Lower lobe of right lung (tissue), 2 donors: Measurements from ENCODE around the gene ITGB8. TPM values are rescaled to one million over a fixed set of nuclear protein-coding genes. Genes with fewer than 3 reads are reported as not detected.

ENCODE experiments used
- ATAC-seq, 2 donors: fragments of 200-7000 bp; cut with Tn5 transposase; one replicate each; pipeline ENCODE4 v1.9.1; 2020 to 2022; ENCODE audit warnings: mild to moderate bottlenecking in 2 of 2, moderate library complexity in 2 of 2
- DNase-seq: peaks from one replicate; pipeline ENCODE4 v3.0.0-alpha.2; 2020
- H3K27ac ChIP-seq: fragments of 200-600 bp; one replicate; pipeline ENCODE4 v1.8.0; 2022
- H3K27me3 ChIP-seq: fragments of 200-600 bp; one replicate; pipeline ENCODE4 v1.8.0; 2022; ENCODE audit warnings: low read depth
- H3K36me3 ChIP-seq: fragments of 200-600 bp; one replicate; pipeline ENCODE4 v1.8.0; 2022; ENCODE audit warnings: mild to moderate bottlenecking
- H3K4me1 ChIP-seq: fragments of 200-600 bp; one replicate; pipeline ENCODE4 v1.8.0; 2022
- H3K4me3 ChIP-seq: fragments of 200-600 bp; one replicate; pipeline ENCODE4 v1.8.0; 2022; ENCODE audit warnings: mild to moderate bottlenecking
- H3K9me3 ChIP-seq: fragments of 200-600 bp; one replicate; pipeline ENCODE4 v1.8.0; 2022
- CTCF ChIP-seq: fragments of 200-600 bp; IDR thresholded peaks from one replicate; pipeline ENCODE4 v1.8.0; 2022; ENCODE audit warnings: antibody characterized with exemption, mild to moderate bottlenecking
- intact Hi-C: fragments of 100-400 bp; cut with DNase I; formaldehyde crosslinking; loops from one replicate; pipeline ENCODE4 v1.11.0; 2022
- total RNA-seq: library from RNA; stranded (reverse); fragmentation: NEBNext Ultra II Directional; extraction: Animal tissue kit (Norgen Biotek cat#: 25700); gene quantifications from one replicate; pipeline ENCODE4 v1.2.1, GENCODE V29; 2021
- donor health status: DM: no; HTN: yes; CAD: no; lungs with severe emphysema.

The ITGB8 gene
- total RNA-seq, 1 donor from 2014 or later = 8.0 TPM

GRCh38 chr7:20329389-20330238 is 1.1 kb upstream of the ITGB8 start:
- Histone ChIP-seq H3K4me1 (peaks cover 18% of the 10 kb centered on the region), H3K27ac (peak overlapping the region; percentile 86), H3K36me3 (no peaks in the 10 kb centered on the region), H3K9me3 (no peaks in the 10 kb centered on the region), H3K4me3 (peak overlapping the region; percentile 69), H3K27me3 (peaks cover 8% of the 10 kb centered on the region)
- intact Hi-C loops = no loop called here
- DNase-seq (peak; percentile 75), ATAC-seq (peak; percentile 67 to 76)
- TF ChIP-seq CTCF = peak; percentile 19

- H3K27me3 ChIP-seq = peaks cover 8% of the 10 kb centered on the region
- peak overlapping the region; percentile 86 for H3K27ac ChIP-seq
- TF ChIP-seq CTCF = no peak
- DNase-seq = peak; percentile 62
- H3K36me3 ChIP-seq = no peaks in the 10 kb centered on the region
- ATAC-seq = peak; percentile 56 to 78
- peaks cover 18% of the 10 kb centered on the region for H3K4me1 ChIP-seq
- intact Hi-C loops = no loop called here
- peak overlapping the region; percentile 69 for H3K4me3 ChIP-seq
- no peaks in the 10 kb centered on the region for H3K9me3 ChIP-seq
These were observed 519 bp downstream of the ITGB8 start for GRCh38 chr7:20330928-20331909.

GRCh38 chr7:20331910-20332813 is 1.5 kb downstream of the ITGB8 start:
- Histone ChIP-seq H3K9me3 (no peaks in the 10 kb centered on the region), H3K27me3 (peaks cover 8% of the 10 kb centered on the region), H3K36me3 (no peaks in the 10 kb centered on the region), H3K4me1 (peaks cover 18% of the 10 kb centered on the region), H3K27ac (peak overlapping the region; percentile 86), H3K4me3 (peak overlapping the region; percentile 69)
- no peak for DNase-seq
- TF ChIP-seq CTCF = no peak
- no peak for ATAC-seq
- intact Hi-C loops = no loop called here

GRCh38 chr7:20338285-20338684 is 7.6 kb downstream of the ITGB8 start:
- DNase-seq (no peak), ATAC-seq (no peak)
- Histone ChIP-seq H3K9me3 (no peaks in the 10 kb centered on the region), H3K4me1 (no peaks in the 10 kb centered on the region), H3K4me3 (no peak overlapping the region), H3K36me3 (no peaks in the 10 kb centered on the region), H3K27me3 (no peaks in the 10 kb centered on the region), H3K27ac (no peak overlapping the region)
- intact Hi-C loops = no loop called here
- no peak for TF ChIP-seq CTCF

- H3K27ac ChIP-seq = no peak overlapping the region
- H3K27me3 ChIP-seq = no peaks in the 10 kb centered on the region
- no peaks in the 10 kb centered on the region for H3K36me3 ChIP-seq
- H3K9me3 ChIP-seq = no peaks in the 10 kb centered on the region
- ATAC-seq (no peak), DNase-seq (no peak)
- no peak for TF ChIP-seq CTCF
- intact Hi-C loops = no loop called here
- H3K4me1 ChIP-seq = no peaks in the 10 kb centered on the region
- H3K4me3 ChIP-seq = no peak overlapping the region
These were observed 10.1 kb downstream of the ITGB8 start for GRCh38 chr7:20340839-20341238.
